Naive thymus-derived CD4-positive, alpha-beta T cell (primary cell): Measurements from ENCODE around the gene C6orf132. TPM values are rescaled to one million over a fixed set of nuclear protein-coding genes. Genes with fewer than 3 reads are reported as not detected.

Experiments used
- ATAC-seq: fragments of 150-1000 bp; cut with Tn5 transposase; 2 replicates; pipeline ENCODE4 v1.10.0; 2021; ENCODE audit warnings: mild to moderate bottlenecking, moderate library complexity
- CTCF ChIA-PET: fragments of 350-600 bp; sonication (Branson Sonifier 250); formaldehyde crosslinking; loops from one replicate; lab custom pipeline; 2021; ENCODE audit warnings: antibody characterized with exemption; lab: Charles Lee
- POLR2A ChIA-PET: fragments of 350-600 bp; sonication (Branson Sonifier 250); formaldehyde crosslinking; loops from one replicate; lab custom pipeline; 2021; ENCODE audit warnings: antibody characterized with exemption, inconsistent platforms; lab: Charles Lee
- DNase-seq, 9 donors: peaks; one replicate each; pipeline versions ENCODE4 v3.0.0 to v3.0.0-alpha.2; 2020 to 2022; ENCODE audit warnings: mixed read lengths in 1 of 9
- H3K27ac ChIP-seq: one replicate; pipeline ENCODE4 v1.7.0; 2013; ENCODE audit warnings: mild to moderate bottlenecking, low read depth, low read length, moderate library complexity
- H3K27me3 ChIP-seq, 2 donors: one replicate each; pipeline ENCODE4 v1.7.0; 2013; ENCODE audit warnings: low read length in 2 of 2, mild to moderate bottlenecking in 2 of 2, moderate library complexity in 2 of 2; ENCODE audit not compliant: control insufficient read depth in 2 of 2, insufficient read depth in 2 of 2
- H3K36me3 ChIP-seq, 3 experiments: 1 replicate in 2 of 3; 2 replicates in 1 of 3; pipeline ENCODE4 v1.7.0; 2013; ENCODE audit warnings: low read length in 3 of 3, mild to moderate bottlenecking in 3 of 3, moderate library complexity in 1 of 3; ENCODE audit not compliant: insufficient read depth in 3 of 3, control insufficient read depth in 2 of 3
- H3K4me1 ChIP-seq, 2 donors: one replicate each; pipeline ENCODE4 v1.7.0; 2013; ENCODE audit warnings: low read length in 2 of 2, mild to moderate bottlenecking in 2 of 2, moderate library complexity in 1 of 2; ENCODE audit not compliant: control insufficient read depth in 2 of 2, insufficient read depth in 2 of 2
- H3K4me3 ChIP-seq: 2 replicates; pipeline ENCODE4 v1.7.0; 2013; ENCODE audit warnings: mild to moderate bottlenecking, low read length
- H3K9me3 ChIP-seq, 3 experiments: 1 replicate in 2 of 3; 2 replicates in 1 of 3; pipeline ENCODE4 v1.7.0; 2013; ENCODE audit warnings: low read length in 3 of 3; ENCODE audit not compliant: control insufficient read depth in 2 of 3
- H3K27ac Mint-ChIP-seq, 9 donors: one replicate each; pipeline ENCODE4 v1.8.0; 2020 to 2022; ENCODE audit warnings: mixed read lengths in 9 of 9, mild to moderate bottlenecking in 8 of 9, moderate library complexity in 5 of 9, inconsistent platforms in 2 of 9
- H3K27me3 Mint-ChIP-seq, 5 donors: one replicate each; pipeline ENCODE4 v1.8.0; 2021 to 2022; ENCODE audit warnings: mixed read lengths in 5 of 5, mild to moderate bottlenecking in 1 of 5
- H3K36me3 Mint-ChIP-seq, 5 donors: one replicate each; pipeline ENCODE4 v1.8.0; 2020 to 2022; ENCODE audit warnings: mixed read lengths in 5 of 5, mild to moderate bottlenecking in 3 of 5, inconsistent platforms in 1 of 5
- H3K4me1 Mint-ChIP-seq, 7 donors: one replicate each; pipeline ENCODE4 v1.8.0; 2020 to 2022; ENCODE audit warnings: mixed read lengths in 7 of 7, mild to moderate bottlenecking in 3 of 7, inconsistent platforms in 1 of 7
- H3K4me3 Mint-ChIP-seq, 10 donors: one replicate each; pipeline ENCODE4 v1.8.0; 2020 to 2022; ENCODE audit warnings: mild to moderate bottlenecking in 10 of 10, mixed read lengths in 10 of 10, moderate library complexity in 6 of 10, inconsistent platforms in 2 of 10
- H3K9me3 Mint-ChIP-seq, 11 donors: one replicate each; pipeline ENCODE4 v1.8.0; 2020 to 2022; ENCODE audit warnings: mixed read lengths in 11 of 11, mild to moderate bottlenecking in 4 of 11, inconsistent platforms in 1 of 11, moderate library complexity in 1 of 11
- intact Hi-C, 2 donors: fragments of 100-400 bp; cut with micrococcal nuclease; formaldehyde crosslinking; loops; one replicate each; pipeline ENCODE4 v1.15.1; 2023
- polyA plus RNA-seq, 2 donors: library from polyadenylated mRNA; unstranded; fragments of 300-500 nt; fragmentation: Illumina TruSeq; gene quantifications; one replicate each; pipeline ENCODE4 v1.2.3, GENCODE V29; 2021
- total RNA-seq, 6 experiments: library from RNA in 5 of 6; stranded (reverse) in 5 of 6; gene quantifications; 1 replicate in 5 of 6; 2 replicates in 1 of 6; pipeline ENCODE4 v1.2.3 and lab custom pipeline; 2021 to 2026

Gene C6orf132
- total and polyA plus RNA-seq, 7 experiments from 2014 or later, result 0.07 TPM; not detected in 6

GRCh38 chr6:42123379-42124103 is 18.9 kb downstream of the C6orf132 start:
- Mint-ChIP-seq H3K36me3 (no peaks in the 10 kb centered on the region), H3K9me3 (no peaks in the 10 kb centered on the region), H3K4me1 (peaks cover 0 to 2% (median 0%) of the 10 kb centered on the region in 7 donors), H3K27ac (no peak overlapping the region), H3K4me3 (no peak overlapping the region), H3K27me3 (no peaks in the 10 kb centered on the region)
- ChIA-PET POLR2A (no interaction called here), CTCF (no interaction called here)
- H3K27me3 ChIP-seq, result no peaks in the 10 kb centered on the region
- H3K27ac ChIP-seq, result no peak overlapping the region
- H3K9me3 ChIP-seq, result no peaks in the 10 kb centered on the region
- ATAC-seq (no peak), DNase-seq (no peak)
- H3K4me3 ChIP-seq, result no peak overlapping the region
- no peaks in the 10 kb centered on the region for H3K4me1 ChIP-seq
- H3K36me3 ChIP-seq, result no peaks in the 10 kb centered on the region
- intact Hi-C loops, result no loop called here

GRCh38 chr6:42120895-42121865 is 21.2 kb downstream of the C6orf132 start:
- no peaks in the 10 kb centered on the region for H3K27me3 ChIP-seq
- H3K27ac Mint-ChIP-seq, result peak overlapping the region in 1 of 9 donors; percentile 57
- POLR2A ChIA-PET, result no interaction called here

GRCh38 chr6:42118162-42119001 is 24.0 kb downstream of the C6orf132 start:
- ChIA-PET POLR2A (interaction anchor here (0.7 kb wide), 1 partner anchor 978 kb away, joined by 4 read pairs; no protein-coding TSS in a partner anchor), CTCF (interaction anchor here (0.6 kb wide), 1 partner anchor 262 kb away, joined by 3 read pairs; no protein-coding TSS in a partner anchor)
- H3K9me3 ChIP-seq, result no peaks in the 10 kb centered on the region
- H3K36me3 ChIP-seq, result no peaks in the 10 kb centered on the region
- Mint-ChIP-seq H3K27me3 (peaks cover 4 to 10% (median 6%) of the 10 kb centered on the region in 5 donors), H3K4me3 (no peak overlapping the region), H3K36me3 (no peaks in the 10 kb centered on the region), H3K27ac (no peak overlapping the region), H3K9me3 (no peaks in the 10 kb centered on the region), H3K4me1 (peaks cover 0 to 2% (median 0%) of the 10 kb centered on the region in 7 donors)
- H3K27ac ChIP-seq, result no peak overlapping the region
- H3K27me3 ChIP-seq, result no peaks in the 10 kb centered on the region
- H3K4me1 ChIP-seq, result no peaks in the 10 kb centered on the region
- no peak overlapping the region for H3K4me3 ChIP-seq
- ATAC-seq (no peak), DNase-seq (no peak)
- intact Hi-C loops, result no loop called here

More at GRCh38 chr6:42120895-42121865, 21.2 kb downstream of the C6orf132 start:
- Histone ChIP-seq H3K27ac (no peak overlapping the region), H3K36me3 (no peaks in the 10 kb centered on the region), H3K9me3 (no peaks in the 10 kb centered on the region), H3K4me1 (no peaks in the 10 kb centered on the region), H3K4me3 (no peak overlapping the region)
- CTCF ChIA-PET, result interaction anchor here (0.7 kb wide), 1 partner anchor 17 kb away, joined by 3 read pairs; no protein-coding TSS in a partner anchor
- DNase-seq, result no peak
- intact Hi-C loops, result no loop called here
- no peaks in the 10 kb centered on the region for H3K9me3 Mint-ChIP-seq
- H3K4me1 Mint-ChIP-seq, result peaks cover 0 to 2% (median 0%) of the 10 kb centered on the region in 7 donors
- peaks cover 0 to 9% (median 5%) of the 10 kb centered on the region in 5 donors for H3K27me3 Mint-ChIP-seq
- ATAC-seq, result no peak
- H3K36me3 Mint-ChIP-seq, result no peaks in the 10 kb centered on the region
- H3K4me3 Mint-ChIP-seq, result no peak overlapping the region

- POLR2A ChIA-PET, result no interaction called here
- ATAC-seq (no peak), DNase-seq (no peak)
- H3K27me3 ChIP-seq, result no peaks in the 10 kb centered on the region
- no peak overlapping the region for H3K4me3 ChIP-seq
- intact Hi-C loops, result no loop called here
- no peaks in the 10 kb centered on the region for H3K36me3 ChIP-seq
- H3K27ac ChIP-seq, result no peak overlapping the region
- H3K9me3 ChIP-seq, result no peaks in the 10 kb centered on the region
- CTCF ChIA-PET, result no interaction called here
- H3K4me1 ChIP-seq, result no peaks in the 10 kb centered on the region
- no peaks in the 10 kb centered on the region for H3K9me3 Mint-ChIP-seq
- H3K36me3 Mint-ChIP-seq, result no peaks in the 10 kb centered on the region
- H3K4me3 Mint-ChIP-seq, result no peak overlapping the region
- no peak overlapping the region for H3K27ac Mint-ChIP-seq
- H3K4me1 Mint-ChIP-seq, result no peaks in the 10 kb centered on the region
- peaks cover 4 to 10% (median 6%) of the 10 kb centered on the region in 5 donors for H3K27me3 Mint-ChIP-seq
These were observed 24.6 kb downstream of the C6orf132 start for GRCh38 chr6:42117843-42118161.

- POLR2A ChIA-PET, result no interaction called here
- no peak for ATAC-seq
These were observed 28.3 kb downstream of the C6orf132 start for GRCh38 chr6:42113936-42114636.

More at GRCh38 chr6:42113936-42114636, 28.3 kb downstream of the C6orf132 start:
- Mint-ChIP-seq H3K4me3 (no peak overlapping the region), H3K27ac (no peak overlapping the region), H3K27me3 (peaks cover 4 to 17% (median 6%) of the 10 kb centered on the region in 5 donors), H3K9me3 (peaks cover 0 to 2% (median 0%) of the 10 kb centered on the region in 11 donors), H3K36me3 (no peaks in the 10 kb centered on the region), H3K4me1 (peaks cover 0 to 1% (median 0%) of the 10 kb centered on the region in 7 donors)
- Histone ChIP-seq H3K4me3 (no peak overlapping the region), H3K27ac (no peak overlapping the region), H3K4me1 (no peaks in the 10 kb centered on the region), H3K36me3 (no peaks in the 10 kb centered on the region), H3K9me3 (no peaks in the 10 kb centered on the region), H3K27me3 (no peaks in the 10 kb centered on the region)
- no peak for DNase-seq
- intact Hi-C loops, result no loop called here
- CTCF ChIA-PET, result interaction anchor here (0.7 kb wide), 1 partner anchor 11 kb away, joined by 3 read pairs; no protein-coding TSS in a partner anchor
